Panc1 (cell line): ENCODE data around the gene ADARB2.
"Not testable (repeated sequence)": the region's sequence is repeated elsewhere in the genome, so short reads cannot be mapped to it uniquely, and the experiment has no call there.

ENCODE experiments used
- CTCF ChIP-seq: fragments of 450-650 bp; IDR thresholded peaks from 2 replicates; pipeline ENCODE4 v1.5.1; 2017; ENCODE audit warnings: mild to moderate bottlenecking
- POLR2AphosphoS5 ChIP-seq: IDR thresholded peaks from 2 replicates; pipeline ENCODE4 v1.6.1; 2012; ENCODE audit warnings: mild to moderate bottlenecking, low read depth, low read length, moderate library complexity
- REST ChIP-seq, 2 experiments: IDR thresholded peaks; 2 replicates each; pipeline ENCODE4 v1.6.1; 2011 to 2012; ENCODE audit warnings: low read depth in 2 of 2, control low read depth in 1 of 2, low read length in 1 of 2, mild to moderate bottlenecking in 1 of 2, moderate library complexity in 1 of 2; ENCODE audit not compliant: insufficient read depth in 1 of 2

GRCh38 chr10:1219874-1220273, 517.5 kb downstream of the ADARB2 start:
- not testable (repeated sequence) for TF ChIP-seq CTCF; POLR2AphosphoS5; REST (IDR thresholded peaks at IDR 0.05; ENCODE audit: insufficient read depth in 1 of 2, low read depth in 2 of 2, low read length in 1 of 2)
